IPS-18c (cell line): ENCODE results near the gene FMNL2.
"Not testable (repeated sequence)": the region's sequence is repeated elsewhere in the genome, so short reads cannot be mapped to it uniquely, and the experiment has no call there.

Experiments used
- H3K4me3 ChIP-seq: 2 replicates; pipeline ENCODE4 v1.7.0; 2013; ENCODE audit warnings: low read depth, mild to moderate bottlenecking, low read length, moderate library complexity; ENCODE audit not compliant: insufficient read depth
- H3K9me3 ChIP-seq: one replicate; pipeline ENCODE4 v1.6.1; 2013; ENCODE audit warnings: mild to moderate bottlenecking, low read length, moderate library complexity; ENCODE audit not compliant: control insufficient read depth, insufficient read depth

FMNL2 gene

DNA sequence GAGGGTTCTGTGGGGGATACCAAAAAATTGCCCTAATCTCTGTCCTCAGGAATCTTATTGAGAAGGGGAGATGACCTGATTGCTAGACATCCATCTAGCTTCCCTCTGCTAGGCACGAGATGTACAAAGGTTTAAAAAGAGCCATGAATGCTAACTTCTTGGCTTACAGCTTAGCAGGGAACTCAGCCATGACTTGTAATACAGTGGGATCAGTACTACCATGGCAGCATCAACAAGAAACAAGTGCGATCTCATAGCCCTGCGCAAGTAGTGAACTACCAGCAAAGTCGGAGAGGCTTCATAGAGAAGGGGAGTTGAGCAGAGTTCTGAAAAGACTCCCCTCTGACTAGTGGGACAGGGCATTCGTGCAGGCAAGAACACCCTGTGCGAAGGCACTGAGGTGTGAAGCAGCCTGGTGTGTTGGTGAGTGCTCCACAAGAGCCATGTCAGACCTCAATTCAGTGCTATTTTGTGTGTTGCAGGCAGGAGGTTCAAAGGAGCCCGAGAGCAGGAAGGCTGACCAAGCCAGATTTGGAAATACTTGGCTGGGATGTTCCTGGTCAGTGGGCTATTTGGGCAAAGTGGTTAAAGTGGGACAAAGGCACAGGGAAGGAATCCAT lies 130.0 kb downstream of the FMNL2 start:
- no peak overlapping the region for H3K4me3 ChIP-seq
- H3K9me3 ChIP-seq: no peaks in the 10 kb centered on the region

- Histone ChIP-seq H3K9me3 (no peaks in the 10 kb centered on the region), H3K4me3 (no peak overlapping the region)
Observed at GRCh38 chr2:152465541-152465940, 130.6 kb downstream of the FMNL2 start.

DNA sequence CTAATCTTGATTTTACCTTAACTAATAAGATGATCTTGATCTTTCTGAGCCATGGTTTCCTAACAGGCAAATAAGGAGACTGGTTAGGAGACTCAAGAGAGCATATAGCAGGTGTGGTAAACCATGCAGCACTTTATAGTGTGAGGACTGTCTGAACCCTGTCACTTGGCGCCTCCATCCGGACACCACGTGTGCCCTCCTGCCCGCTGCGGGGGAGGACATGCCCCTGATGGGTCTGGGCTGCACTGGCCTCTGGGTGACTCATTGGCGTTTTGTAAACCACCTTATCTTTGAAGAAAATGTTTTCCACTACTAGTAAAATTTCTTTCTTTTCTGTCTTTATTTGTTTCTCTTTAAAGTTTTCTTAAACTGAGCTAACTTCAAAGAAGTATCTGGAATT lies 131.1 kb downstream of the FMNL2 start:
- no peak overlapping the region for H3K4me3 ChIP-seq
- no peaks in the 10 kb centered on the region for H3K9me3 ChIP-seq

- H3K9me3 ChIP-seq: no peaks in the 10 kb centered on the region
- no peak overlapping the region for H3K4me3 ChIP-seq
Observed at GRCh38 chr2:152466980-152467676, 132.2 kb downstream of the FMNL2 start.

DNA sequence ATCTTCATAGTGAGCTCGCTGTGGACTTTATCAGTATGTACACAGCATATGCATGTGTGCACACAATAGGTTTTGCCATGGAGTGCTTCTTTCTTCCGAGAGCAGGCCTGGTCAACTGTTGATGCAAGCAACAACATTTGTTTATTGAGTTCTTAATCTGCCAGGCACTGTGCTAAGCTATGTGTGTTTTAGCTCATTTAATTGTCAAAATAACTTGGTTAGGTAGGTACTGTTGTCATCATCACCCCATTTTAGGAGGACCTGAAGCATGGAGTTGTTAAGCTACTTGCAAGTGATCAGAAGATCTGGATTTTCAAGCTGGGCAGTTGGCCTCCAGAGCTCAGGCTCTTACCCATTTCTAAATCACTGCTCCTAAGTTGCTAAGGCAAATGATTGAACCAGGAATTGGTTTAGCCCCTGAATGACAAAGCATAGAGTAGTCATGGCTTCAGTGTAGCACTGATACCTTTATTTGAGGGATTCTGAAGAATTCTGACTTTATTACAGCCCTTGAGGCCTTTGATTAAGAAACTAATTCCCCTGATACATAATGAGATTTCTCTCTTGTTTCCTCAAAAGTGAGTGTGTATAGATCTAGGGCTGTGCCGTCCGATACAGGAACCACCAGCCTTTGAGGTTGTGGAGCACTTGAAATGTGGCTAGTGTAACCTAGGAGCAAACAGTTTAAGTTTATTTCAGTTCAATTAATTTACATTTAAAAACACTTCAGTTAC lies 132.9 kb downstream of the FMNL2 start:
- Histone ChIP-seq H3K9me3 (no peaks in the 10 kb centered on the region), H3K4me3 (no peak overlapping the region)

DNA sequence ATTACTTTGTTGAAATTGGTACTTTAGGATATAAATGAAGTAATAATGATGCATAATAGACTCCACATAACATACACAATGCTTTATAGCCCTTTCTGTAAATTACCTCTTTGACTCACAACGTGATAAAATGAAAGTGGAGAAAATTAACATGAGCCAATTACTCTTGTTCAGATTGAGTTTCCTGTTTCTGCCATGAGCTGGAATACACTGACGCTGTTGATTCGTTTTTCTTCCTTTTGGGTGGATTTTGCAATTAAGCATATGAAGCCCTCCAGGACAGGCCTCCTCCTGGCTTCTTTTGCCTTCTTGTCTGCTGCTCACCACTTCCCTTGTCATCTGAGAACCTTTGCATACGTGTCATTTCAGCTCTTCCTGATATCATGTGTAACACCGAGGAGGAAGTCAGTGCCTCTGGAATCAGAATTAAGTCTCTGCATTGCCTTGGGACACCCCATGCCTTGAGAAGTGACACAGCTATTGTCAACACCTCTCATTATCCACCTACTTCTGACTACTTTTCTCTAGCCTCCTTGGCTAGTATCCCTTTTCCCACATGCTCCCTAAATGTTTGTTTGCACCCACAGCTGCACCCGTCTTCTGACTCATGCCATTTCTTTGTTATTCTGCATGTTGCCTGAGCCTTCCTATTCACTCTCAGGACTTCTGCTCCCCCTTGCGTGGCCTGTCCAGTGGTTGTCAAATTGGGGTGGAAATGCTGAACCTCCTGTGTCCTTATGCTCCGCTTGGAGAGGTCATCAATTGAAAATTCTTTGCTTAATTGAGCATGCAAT lies 134.1 kb downstream of the FMNL2 start:
- no peaks in the 10 kb centered on the region for H3K9me3 ChIP-seq
- no peak overlapping the region for H3K4me3 ChIP-seq

- Histone ChIP-seq H3K9me3 (no peaks in the 10 kb centered on the region), H3K4me3 (no peak overlapping the region; the same call in 1 of the 2 replicates)
Observed at GRCh38 chr2:152470861-152471854, 136.2 kb downstream of the FMNL2 start.

DNA sequence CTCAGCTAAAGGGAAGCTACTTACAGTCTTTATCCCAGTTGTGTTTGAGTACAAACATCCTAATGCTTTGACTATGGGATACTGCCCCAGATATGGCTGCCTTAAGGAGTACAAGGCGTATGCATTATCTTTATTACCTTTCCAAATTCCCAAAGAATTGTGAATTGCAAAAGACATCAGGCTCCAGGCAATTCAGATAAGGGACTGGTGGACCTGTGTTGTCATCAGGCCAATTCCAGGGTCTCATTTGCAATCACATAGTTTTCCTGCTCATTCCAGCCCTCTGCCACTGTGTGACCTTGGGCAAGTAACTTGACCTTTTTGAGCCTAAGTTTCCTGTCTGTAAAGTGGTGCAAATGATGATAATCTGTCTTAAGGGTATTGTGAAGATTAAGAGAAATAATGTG lies 137.5 kb downstream of the FMNL2 start:
- H3K4me3 ChIP-seq: no peak overlapping the region
- no peaks in the 10 kb centered on the region for H3K9me3 ChIP-seq

DNA sequence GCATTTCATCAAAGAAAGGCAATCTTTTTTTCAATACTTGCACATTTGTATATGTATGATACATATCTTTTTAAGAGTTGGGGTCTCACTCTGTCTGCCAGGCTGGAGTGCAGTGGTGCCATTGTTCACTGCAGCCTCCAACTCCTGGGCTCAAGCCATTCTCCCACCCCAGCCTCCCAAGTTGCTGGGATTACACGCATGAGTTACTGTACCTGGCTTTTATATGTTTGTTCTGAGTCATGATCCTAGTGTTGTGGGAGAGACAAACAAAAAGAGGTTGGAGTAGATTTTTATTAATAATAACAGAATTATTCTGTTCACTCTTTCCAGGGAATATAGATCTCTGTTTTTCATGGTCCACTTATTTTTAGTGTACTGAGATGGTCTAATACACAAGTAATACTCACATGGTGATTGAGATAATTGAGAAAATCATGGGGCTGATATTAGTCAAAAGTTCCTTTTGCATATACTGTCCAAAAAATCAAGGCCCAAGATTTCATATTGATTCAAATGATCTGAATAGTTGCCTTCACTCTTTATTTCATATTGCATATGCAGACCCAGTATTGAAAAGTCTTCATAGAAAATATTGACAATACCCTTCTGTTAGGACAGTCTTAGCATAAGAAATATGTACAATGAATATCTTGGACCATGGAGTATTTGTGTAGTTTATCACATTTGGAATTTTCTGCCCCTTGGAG lies 138.3 kb downstream of the FMNL2 start:
- H3K9me3 ChIP-seq: no peaks in the 10 kb centered on the region
- H3K4me3 ChIP-seq: no peak overlapping the region

DNA sequence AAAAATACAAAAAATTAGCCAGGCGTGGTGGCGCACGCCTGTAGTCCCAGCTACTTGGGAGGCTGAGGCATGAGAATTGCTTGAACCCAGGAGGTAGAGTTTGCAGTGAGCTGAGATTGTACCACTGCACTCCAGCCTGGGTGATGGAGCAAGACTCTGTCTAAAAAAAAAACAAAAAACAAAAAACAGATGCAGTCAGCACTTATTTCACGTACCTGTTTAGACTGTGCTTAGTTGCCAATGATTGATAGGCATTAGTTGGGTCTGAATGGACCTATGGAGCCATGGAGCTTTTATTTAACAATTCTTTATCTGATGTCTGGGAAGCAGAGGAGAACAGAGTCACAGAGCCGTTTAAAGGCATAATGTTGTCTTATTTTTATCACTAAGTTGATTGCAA lies 139.5 kb downstream of the FMNL2 start:
- H3K4me3 ChIP-seq, H3K9me3 ChIP-seq: not testable (repeated sequence)

DNA sequence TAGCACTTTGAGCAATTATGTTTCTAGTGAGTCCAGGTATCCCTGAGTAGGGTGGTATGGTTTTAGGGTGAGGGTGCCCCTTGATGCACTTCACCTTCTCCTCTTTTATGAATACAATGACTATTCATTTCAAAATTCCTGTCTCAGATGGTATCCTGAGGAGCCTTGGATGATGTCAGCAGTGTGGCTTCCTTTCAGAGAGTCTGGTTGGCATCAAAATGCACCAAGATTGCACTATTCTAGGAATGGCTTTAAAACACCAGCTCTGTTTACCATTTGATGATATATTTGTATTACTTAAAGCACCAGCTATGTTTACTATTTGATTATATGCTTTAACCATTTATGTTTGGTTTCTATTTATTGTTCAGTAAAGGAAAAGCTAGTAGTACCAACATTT lies 141.0 kb downstream of the FMNL2 start:
- H3K9me3 ChIP-seq: no peaks in the 10 kb centered on the region
- no peak overlapping the region for H3K4me3 ChIP-seq

GRCh38 chr2:152477347-152478092 lies 142.5 kb downstream of the FMNL2 start:
- no peaks in the 10 kb centered on the region for H3K9me3 ChIP-seq
- no peak overlapping the region for H3K4me3 ChIP-seq

DNA sequence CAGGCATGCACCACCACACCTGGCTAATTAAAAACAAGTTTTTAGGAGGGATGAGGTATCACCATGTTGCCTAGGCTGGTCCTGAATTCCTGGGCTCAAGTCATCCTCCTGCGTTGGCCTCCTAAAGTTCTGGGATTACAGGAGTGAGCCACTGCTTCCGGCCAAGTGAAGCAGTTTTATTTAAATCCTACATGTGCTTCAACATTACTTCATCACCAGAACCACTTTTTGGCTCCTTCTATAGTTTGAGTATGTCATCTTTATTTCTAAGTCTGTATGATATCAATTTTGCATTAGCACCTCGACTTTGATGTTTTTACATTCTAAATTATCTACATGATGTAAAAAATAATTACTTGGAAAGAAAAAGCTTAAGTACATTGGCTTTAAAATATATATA lies 144.3 kb downstream of the FMNL2 start:
- Histone ChIP-seq H3K9me3 (no peaks in the 10 kb centered on the region), H3K4me3 (no peak overlapping the region)

- Histone ChIP-seq H3K4me3 (no peak overlapping the region), H3K9me3 (no peaks in the 10 kb centered on the region)
Observed at GRCh38 chr2:152480821-152481399, 145.9 kb downstream of the FMNL2 start.

- no peaks in the 10 kb centered on the region for H3K9me3 ChIP-seq
- no peak overlapping the region for H3K4me3 ChIP-seq
Observed at GRCh38 chr2:152481881-152482583, 147.1 kb downstream of the FMNL2 start.
